HT-29 (cell line): ENCODE measurements around the gene FOXC1. TPM values are rescaled to one million over a fixed set of nuclear protein-coding genes. Genes with fewer than 3 reads are reported as not detected.

Experiments used
- DNase-seq: peaks from one replicate; pipeline ENCODE4 v3.0.0-alpha.2; 2015; ENCODE audit warnings: low spot score
- total RNA-seq: library from RNA; depleted of rRNA; stranded (reverse); fragments of >200 nt; shearing (Covaris generic); gene quantifications from 2 replicates; pipeline ENCODE4 v1.2.3, GENCODE V29; 2014; rRNA removed

The FOXC1 gene
- total RNA-seq, result 12.5 and 13.9 TPM in 2 replicates

DNA sequence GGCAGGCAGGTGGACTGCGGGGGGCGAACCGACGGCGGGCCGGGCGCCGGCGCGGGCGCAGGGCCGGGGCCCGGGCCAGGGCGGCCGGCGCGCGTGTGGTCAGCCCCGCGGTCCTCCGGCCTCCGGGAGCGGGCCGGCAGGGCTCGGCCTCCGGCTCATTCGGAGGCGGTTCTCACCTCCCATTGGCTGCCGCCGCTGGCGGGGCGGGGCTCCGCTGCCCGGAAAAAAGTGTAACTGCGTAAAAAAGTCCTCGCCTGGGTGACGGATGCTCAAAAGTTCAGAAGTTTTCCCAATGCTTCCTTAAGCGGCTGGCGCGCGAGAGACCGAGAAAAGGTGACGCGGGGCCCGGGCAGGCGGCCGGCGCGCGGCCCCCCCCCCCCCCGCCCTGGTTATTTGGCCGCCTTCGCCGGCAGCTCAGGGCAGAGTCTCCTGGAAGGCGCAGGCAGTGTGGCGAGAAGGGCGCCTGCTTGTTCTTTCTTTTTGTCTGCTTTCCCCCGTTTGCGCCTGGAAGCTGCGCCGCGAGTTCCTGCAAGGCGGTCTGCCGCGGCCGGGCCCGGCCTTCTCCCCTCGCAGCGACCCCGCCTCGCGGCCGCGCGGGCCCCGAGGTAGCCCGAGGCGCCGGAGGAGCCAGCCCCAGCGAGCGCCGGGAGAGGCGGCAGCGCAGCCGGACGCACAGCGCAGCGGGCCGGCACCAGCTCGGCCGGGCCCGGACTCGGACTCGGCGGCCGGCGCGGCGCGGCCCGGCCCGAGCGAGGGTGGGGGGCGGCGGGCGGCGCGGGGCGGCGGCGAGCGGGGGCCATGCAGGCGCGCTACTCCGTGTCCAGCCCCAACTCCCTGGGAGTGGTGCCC, at the start of gene FOXC1:
FOXC1 (plus strand) TSS at position 268 of the 849 bp plus-strand sequence; CDS start at position 799, 531 bp downstream.
- peak; percentile 92 for DNase-seq

DNA sequence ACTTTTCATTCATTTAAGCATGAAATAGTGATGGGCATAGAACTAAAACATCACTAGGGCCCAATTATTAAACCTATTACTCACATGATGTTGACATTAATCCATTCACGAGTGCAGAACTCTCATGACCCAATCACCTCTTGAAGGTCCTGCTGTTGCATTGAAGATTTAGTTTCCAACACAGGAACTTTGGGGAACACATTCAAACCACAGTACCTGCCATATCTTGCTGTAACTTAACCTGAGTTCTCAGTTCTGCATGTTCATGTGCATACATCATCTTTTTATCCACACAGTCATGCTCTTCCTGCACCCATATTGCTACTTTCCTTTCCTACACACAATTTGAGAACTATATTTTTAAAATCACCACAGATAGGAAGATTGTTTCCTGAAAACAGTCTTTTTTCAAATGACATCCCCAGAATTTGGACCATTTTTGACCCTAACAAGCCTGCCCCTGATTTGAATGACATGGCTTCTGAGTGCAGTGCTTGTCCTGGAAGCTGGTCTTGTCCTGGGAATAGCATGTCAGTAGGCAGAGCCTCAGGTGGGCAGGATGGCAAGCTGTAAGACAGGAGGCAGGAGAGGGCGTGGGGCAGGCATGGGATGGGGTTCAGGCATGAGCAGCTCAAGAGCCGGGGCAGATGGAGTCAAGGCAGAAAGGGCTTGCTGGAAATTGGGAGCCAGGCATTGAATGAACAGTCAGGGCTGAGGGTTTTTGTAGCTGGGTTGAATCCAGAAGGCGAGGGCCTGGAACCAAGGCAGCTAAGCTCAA, 49.2 kb upstream of the FOXC1 start:
- no peak for DNase-seq

DNA sequence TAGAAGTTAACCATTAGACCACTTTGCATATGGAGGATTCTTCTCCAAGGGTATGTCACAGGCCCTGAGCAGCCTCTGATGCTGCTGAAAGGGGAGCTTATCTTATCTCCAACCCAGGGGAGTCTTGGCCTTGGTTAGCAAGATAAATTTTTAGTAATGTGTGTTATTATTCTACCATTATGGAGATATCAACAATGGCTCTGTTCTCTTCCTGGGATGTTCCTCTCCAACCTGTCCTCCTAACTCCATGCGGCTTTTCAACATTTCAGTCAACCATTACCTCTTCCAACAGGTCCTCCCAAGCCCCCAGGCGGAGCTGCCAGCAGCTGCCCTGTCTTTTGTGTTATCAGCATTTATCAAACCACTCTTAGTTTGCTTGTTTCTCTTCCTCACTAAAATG, 48.4 kb upstream of the FOXC1 start:
- no peak for DNase-seq

DNA sequence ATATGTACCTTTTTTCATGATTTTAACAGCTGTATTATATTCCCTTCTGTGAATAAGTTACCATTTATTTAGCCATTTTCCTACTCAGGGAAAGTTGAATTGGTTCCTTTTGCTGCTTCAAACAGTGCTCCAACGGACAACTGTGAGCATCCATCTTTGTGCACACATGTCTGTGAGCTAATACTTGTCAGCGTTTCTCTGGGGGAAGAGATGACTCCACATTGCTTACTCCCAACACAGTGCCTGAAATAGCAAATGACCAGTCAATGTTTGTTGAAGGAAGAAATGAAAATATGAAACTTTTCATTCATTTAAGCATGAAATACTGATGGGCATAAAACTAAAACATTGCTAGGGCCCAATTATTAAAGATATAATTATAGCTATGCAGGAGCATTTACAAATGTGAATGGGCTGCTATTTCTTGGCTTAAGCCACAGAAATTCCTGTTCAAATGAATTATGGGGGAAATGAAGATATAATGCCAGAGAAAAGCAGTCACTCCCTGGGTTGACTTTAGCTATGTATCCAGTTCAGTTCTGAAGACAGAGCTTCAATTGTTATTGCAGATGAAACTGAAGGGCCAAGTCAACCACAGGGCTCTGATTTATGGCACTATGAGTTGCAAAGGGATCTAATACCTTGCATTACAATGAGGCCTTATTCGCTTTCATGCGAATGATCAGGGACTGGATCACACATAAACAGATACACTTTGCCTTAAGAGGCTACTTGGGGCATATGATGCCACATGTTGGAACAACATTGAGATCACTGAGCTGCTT, 47.4 kb upstream of the FOXC1 start:
- no peak for DNase-seq

DNA sequence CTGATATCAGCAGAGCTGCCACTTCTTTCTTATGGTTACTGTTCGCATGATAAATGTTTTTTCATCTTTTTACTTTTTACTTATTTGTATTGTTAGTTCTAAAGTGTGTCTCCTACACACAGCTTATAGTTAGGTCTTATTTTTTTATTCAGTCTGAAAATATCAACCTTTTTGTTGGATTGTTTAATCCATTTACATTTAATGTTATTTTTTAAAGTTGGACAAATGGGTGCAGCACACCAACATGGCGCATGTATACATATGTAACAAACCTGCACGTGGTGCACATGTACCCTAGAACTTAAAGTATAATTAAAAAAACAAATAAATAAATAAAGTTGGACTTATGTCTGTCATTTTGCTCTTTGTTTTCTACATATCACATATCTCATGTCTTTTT, 40.3 kb upstream of the FOXC1 start:
- no peak for DNase-seq

DNA sequence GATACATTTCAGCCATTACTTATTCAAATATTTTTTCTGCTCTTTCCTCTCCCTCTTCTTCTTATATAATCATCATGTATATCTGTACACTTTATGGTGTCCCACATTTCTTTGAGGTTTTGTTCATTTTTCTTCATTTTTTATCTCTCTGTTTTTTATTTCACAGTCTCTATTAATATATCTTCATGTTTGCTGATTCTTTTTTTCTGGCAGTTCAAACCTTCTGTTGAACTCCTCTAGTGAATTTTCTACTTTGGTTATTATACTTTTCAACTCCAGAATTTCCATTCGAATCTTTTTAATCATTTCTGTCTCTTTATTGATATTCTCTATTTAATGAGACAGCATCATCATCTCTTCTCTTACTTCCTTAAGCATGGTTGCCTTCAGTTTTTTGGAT, 38.9 kb upstream of the FOXC1 start:
- DNase-seq, result no peak

DNA sequence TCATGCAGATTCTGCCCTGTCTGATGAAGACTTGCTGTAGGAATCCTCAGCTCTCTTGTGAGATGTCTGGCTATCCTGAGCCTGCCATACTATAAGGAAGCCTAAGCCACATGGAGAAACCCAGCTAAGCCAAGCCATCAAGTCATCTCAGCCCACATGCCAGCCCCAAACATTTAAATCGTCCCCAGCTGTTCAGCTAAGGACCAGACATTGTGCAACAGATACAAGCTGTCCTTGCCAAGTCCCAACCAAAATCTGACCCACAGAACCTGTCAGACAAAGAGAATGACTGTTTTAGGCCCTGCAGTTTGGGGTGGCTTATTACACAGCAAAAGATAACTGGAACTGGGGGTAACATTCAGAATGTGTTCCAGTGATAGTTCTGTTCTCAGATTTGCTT, 36.8 kb upstream of the FOXC1 start:
- no peak for DNase-seq

DNA sequence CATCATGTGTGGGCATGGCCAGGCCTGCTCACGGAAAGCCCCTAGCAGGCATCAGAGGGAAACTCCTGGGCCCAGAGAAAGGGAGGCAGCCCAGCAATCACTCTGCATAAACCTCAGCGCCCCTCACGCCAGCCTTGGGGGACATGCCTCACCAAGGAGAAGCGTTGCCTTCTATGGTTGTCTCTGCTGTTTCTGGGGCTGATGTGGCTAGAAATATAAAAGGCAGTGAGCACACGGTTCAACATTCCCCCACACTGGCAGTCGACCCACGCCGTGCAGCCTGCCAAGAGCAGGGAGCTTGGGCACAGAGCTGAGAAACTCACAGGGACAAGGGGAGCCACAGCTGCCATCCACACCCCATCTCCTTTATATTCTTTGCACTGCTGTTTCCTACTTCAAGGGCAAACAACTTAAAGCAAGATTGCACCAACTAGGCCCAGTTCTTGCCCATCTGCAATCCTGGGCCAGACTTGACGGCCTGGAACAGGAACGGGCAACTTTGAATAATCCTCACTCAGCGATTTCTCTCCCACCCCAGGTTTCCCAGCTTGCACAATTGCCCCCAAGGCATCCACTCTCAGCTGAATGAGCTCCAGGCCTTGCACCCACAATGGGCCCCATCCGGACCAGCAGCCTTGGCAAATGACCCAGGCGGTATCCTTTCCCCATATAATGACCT, 35.5 kb upstream of the FOXC1 start:
- DNase-seq, result no peak

DNA sequence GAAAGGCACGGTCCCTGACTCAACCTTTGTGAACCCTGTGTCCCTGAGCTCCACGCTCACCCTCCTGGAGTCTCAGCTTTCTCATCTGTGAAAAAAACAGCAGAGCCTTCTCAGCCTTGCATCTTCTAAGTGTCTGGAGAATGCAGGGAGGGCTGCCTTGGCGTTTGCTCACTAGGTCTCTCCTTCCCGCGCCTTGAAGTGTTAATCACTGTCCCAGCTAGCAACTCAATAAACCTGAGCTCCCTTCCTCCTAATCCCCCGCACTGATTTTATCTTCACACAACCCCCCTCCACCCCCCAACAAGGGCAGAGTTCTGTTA, 34.9 kb upstream of the FOXC1 start:
- no peak for DNase-seq

DNA sequence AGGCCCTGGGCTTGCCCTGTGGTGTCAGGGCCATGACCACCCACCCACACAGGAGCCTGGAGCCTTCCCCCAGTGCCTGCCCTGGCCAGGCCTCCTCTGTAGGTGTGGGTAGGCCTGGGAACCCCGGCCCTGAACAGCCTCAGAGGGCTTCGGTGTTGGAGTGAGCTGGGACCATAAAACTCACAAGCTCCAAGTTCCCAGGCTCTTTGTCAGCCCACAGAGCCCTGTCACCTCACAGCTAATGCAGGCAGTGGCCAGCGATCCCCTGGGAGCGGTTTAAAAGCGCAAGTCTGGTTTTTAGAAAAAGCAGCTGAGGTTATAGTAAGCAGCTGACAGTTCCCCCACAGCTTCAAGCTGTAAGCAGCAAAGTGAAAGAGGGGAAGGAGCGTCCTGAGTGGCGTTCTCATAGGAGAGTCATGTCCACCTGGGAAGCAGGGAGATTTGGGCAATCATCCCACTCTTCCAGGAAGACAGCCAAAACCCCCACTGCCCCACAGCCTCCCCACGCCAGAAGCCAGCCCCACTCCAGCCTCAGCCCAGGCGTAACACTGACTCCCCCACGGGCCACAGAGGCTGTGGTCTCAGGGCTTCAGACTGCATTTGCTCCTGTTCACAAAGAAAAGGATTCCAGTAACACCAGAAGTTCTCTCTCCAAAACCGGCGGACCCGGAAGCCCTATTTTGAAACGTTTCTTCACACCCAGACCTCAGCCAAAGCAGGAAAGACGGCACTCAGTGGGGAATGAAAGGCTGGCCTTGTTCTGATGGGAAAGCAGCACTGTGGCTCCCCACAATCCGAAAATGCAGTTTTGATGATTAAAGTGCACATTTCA, 34.3 kb upstream of the FOXC1 start:
- no peak for DNase-seq

DNA sequence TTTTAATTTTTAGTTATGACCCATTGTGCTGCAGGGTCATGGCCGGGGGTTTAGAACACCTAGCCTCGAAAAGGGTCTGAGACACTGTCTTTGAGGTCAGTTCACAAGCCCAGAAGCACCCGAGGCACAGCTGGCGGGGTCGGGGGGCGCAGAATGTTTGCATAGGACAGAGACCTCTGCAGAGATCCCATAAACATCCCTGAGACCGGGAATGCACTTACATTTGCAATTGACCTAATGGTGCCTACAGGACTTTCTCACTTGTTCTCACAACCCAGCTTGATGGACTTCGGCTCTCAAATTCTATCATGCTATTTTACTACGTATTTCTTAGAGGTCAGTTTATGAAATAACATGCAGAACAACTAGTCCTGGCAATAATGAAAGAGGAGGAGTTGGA, 33.5 kb upstream of the FOXC1 start:
- no peak for DNase-seq

DNA sequence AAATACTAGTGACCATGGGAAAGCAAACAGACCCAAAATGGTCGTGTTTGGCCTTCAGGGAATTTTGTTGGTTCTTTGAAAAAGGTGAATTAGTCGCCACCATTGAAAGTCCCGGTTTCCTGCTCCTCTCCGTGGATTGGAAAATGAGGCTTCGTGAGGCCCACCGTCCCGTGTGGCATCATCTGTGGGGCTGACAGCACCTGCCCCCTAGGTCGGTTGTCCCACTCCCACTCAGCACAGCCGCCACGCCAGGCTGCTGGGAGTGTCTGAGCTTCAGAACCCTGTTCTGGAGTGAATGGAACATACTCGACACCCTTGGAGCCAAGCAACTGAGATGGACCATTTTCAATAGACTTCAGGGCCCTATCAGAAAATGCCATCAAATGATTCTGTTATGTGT, 33.0 kb upstream of the FOXC1 start:
- DNase-seq, result no peak

DNA sequence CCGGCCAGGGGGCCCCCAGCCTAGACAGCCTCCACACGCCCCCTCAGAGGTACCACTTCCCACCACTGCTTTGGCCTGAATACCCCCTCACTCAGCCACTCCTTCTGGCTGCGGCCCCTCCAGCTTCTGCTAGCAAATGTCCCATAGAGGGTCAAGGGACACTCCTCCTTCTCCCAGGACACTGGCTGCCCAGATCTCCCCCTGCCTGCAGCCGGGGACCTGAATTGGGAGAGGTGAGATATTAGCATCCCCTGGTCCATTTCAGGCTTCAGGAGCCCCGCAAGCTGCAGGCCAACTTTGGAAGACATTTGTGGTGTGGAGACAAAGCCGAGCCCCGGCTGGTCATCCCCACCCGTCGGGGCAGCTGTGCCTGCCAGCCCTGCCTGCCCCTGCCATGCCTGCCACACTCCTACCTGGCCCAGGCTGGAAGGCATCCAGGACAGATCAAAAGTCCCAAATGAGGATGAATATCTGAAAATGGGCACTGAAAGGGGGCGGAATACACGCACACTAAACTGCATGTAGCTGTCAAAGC, 32.5 kb upstream of the FOXC1 start:
- DNase-seq, result no peak

DNA sequence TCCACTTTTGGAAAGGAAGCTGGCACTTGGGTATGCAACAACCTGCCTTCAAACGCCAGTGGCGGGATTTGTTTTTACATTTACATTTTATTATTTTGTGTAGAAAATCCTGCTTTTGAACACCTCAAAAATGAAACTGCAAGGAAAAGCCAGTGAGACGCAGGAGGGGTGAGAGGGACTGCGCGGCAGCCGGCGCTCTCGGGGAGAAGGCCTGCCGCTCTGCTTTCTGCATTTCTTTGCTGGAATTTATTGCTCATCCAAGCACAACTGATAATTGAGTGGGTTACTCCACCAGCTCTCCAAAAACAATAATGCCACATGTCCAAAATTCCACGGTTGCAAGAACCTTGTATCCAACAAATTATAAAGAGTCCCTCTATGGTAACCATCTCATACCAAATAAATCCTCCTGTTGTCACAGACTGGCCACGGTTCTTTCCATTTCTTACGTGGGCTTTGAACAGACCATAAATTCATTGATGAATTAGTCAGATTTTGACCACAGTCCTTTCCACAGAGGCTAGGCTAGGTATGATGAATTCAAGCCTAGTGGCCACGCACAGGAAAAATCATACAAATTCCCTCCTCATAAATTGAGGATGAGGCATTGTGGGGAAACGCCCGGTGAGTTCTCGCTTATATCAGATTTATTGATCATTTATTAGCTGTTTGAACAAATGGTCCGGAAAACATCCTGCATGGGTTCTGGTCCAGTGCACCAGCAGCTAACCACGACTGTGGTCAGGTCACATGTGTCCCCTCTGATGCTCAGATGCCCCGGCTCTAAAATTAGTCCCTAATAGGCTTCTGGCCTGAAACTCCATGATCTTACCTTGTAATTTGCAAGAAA, 31.6 kb upstream of the FOXC1 start:
- no peak for DNase-seq

DNA sequence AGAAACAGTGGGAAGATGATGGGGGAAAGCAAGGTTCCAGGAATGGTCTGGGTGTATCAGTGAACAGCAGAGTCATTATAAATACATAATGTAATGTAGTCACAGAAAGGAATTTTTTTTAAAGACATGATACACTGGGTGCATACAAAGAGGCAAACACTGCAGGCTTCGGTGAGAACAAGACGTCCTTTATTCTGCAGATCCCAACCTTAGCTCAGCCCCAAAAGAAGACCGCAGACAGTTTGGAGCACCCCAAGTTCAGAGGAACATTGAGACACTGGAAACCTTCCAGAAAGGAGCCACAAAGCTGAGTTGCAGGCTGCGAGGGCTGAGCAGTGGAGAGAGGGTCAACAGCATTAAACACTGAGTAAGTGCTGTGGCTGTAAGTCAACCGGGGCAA, 30.6 kb upstream of the FOXC1 start:
- DNase-seq, result no peak

DNA sequence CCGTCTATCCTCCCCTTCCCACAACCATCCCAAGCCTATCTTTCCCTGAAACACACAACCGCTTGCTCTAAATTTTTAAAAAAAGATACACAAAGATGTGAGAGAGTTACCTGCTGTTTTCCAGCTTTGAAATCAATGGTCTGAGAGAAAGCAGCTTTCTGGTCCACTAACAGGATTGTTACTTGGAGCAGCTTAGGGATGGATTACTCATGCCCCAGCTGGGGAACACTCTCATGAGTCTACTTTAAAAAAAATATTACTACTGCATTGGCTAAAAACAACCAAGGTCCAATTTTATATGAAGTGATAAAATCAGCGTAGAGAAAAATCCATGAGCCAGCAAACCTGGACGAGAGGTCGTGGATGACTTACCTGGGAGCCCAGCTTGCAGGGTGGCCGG, 29.6 kb upstream of the FOXC1 start:
- DNase-seq, result no peak

DNA sequence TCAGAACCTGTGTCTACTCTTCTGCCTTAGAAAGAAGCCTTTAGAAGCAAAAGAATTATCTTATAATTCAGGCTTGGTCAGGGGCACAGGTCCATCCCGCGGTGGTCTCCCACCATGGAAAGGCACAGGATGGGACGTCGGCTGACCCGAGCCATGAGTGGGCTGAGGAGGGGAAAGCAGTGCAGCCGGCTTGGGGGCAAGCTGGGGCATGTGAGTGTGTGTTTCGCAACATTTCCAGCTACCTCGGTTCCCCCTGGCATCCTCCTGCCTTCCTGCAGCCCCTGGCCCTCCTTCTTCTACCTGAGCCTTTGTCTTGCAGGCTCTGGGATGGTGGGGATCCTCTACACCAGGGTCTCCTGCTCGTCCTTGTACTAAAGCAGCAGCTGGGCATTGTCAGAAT, 29.1 kb upstream of the FOXC1 start:
- DNase-seq, result no peak

DNA sequence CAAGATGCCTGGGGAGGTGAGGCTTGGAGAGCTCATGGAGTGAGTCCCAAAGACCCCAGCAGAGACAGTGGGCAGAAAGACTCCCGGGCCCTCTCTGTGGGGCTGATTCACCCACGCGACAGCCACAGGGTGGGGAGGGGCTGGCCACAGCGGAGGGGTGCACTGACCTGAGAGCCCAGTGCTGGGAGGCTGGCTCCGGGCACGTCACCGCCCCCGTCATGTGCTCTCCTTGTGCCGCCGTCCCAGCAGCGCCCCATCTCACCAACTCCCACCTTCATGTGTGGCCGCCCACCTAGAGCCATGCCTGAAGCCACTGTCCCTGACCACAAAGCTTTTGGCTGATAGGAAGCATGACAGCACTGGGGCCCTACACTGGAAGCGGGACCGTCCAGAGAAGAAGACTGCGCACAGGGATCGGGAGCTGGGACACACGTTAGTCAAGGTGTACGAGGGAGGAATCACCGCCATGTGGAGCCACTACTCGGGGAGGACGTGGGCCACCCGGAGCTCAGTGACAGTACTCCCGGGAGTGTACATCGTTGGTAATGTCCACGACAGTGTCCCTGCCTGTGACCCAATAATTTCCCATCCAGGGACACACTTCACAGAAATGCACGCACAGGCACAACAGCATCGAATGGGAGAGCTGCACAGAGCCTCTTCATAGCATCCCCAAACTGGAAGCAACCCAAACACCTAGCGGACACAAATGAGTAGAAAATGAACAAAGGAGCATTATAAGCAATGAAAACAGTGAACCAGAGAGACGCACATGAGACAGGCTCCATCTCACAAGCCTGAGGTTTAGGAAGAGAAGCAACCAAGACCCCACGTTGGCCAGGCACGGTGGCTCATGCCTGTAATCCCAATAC, 28.4 kb upstream of the FOXC1 start:
- no peak for DNase-seq

DNA sequence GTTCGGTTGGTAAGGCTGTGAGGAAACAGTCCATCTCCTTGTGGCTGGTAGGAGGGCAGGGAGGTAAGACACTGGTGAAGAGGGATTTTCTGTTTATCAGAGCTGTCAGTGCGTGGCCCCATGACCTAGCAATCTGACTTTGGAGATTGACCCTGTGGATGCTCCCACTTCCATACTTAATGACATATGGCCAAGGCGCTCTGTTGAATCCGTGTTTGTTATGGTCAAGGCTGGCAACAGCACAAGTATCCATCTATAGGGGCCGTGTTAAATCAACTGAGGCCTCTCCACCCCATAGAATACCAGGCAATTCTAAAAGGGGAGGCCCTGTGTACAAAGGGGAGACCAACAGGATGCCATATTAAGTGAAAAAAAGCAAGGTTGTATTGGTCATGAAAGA, 25.6 kb upstream of the FOXC1 start:
- no peak for DNase-seq
